A673 (cell line): ENCODE data around the gene BMPR1B. TPM values are rescaled to one million over a fixed set of nuclear protein-coding genes. Genes with fewer than 3 reads are reported as not detected.

Experiments used
- BruUV-seq: library from RNA; stranded (reverse); fragments of 400-500 nt; replicated peaks from 2 replicates; lab custom pipeline; 2021; lab: Mats Ljungman, UMichigan
- CTCF ChIA-PET: fragments of 300-600 bp; sonication (Branson Sonifier 250); formaldehyde crosslinking; loops from one replicate; lab custom pipeline; 2022; ENCODE audit warnings: antibody characterized with exemption; lab: Charles Lee
- POLR2A ChIA-PET: fragments of 300-600 bp; sonication (Branson Sonifier 250); formaldehyde crosslinking; loops from one replicate; lab custom pipeline; 2022; ENCODE audit warnings: antibody characterized with exemption; ENCODE audit not compliant: low non-redundant PET; lab: Charles Lee
- DNase-seq: peaks from one replicate; pipeline ENCODE4 v3.0.0-alpha.2; 2015; ENCODE audit warnings: low spot score
- H3K27ac ChIP-seq: fragments of 200-600 bp; sonication (generic); 2 replicates; pipeline ENCODE4 v1.5.1; 2016; ENCODE audit warnings: mixed run types, low read depth, mild to moderate bottlenecking, mixed read lengths, antibody characterized with exemption, low read length; ENCODE audit not compliant: poor library complexity, severe bottlenecking
- H3K27me3 ChIP-seq: fragments of 200-600 bp; sonication (generic); replicated peaks from 2 replicates; pipeline ENCODE4 v1.6.1; 2017; ENCODE audit warnings: mixed run types, low read depth, mild to moderate bottlenecking, mixed read lengths, antibody characterized with exemption, low read length; ENCODE audit not compliant: insufficient read depth, poor library complexity
- H3K36me3 ChIP-seq: fragments of 200-600 bp; sonication (generic); 2 replicates; pipeline ENCODE4 v1.6.1; 2016; ENCODE audit warnings: mixed run types, mild to moderate bottlenecking, mixed read lengths, antibody characterized with exemption, low read length; ENCODE audit not compliant: insufficient read depth, poor library complexity, severe bottlenecking
- H3K4me1 ChIP-seq: fragments of 200-600 bp; sonication (generic); 2 replicates; pipeline ENCODE4 v1.6.1; 2017; ENCODE audit warnings: mixed run types, mild to moderate bottlenecking, mixed read lengths, antibody characterized with exemption, low read length; ENCODE audit not compliant: insufficient read depth, poor library complexity, severe bottlenecking
- H3K4me3 ChIP-seq: fragments of 200-600 bp; sonication (generic); 2 replicates; pipeline ENCODE4 v1.5.1; 2016; ENCODE audit warnings: low read depth, mixed run types, mild to moderate bottlenecking, mixed read lengths, low read length; ENCODE audit not compliant: poor library complexity, severe bottlenecking
- H3K9me3 ChIP-seq: fragments of 200-600 bp; sonication (generic); 2 replicates; pipeline ENCODE4 v1.6.1; 2016; ENCODE audit warnings: mixed run types, low read depth, mild to moderate bottlenecking, mixed read lengths, antibody characterized with exemption, low read length; ENCODE audit not compliant: poor library complexity, severe bottlenecking
- EZH2 ChIP-seq: fragments of 200-600 bp; sonication (generic); IDR thresholded peaks from 2 replicates; pipeline ENCODE4 v1.6.1; 2017; ENCODE audit warnings: borderline replicate concordance, low read depth, mild to moderate bottlenecking, mixed read lengths, antibody characterized with exemption, low read length; ENCODE audit not compliant: poor library complexity, severe bottlenecking
- intact Hi-C: fragments of 100-400 bp; cut with micrococcal nuclease; formaldehyde crosslinking; loops from one replicate; pipeline ENCODE4 v1.10.0; 2022; ENCODE audit not compliant: unreplicated experiment
- total RNA-seq: library from RNA; stranded (reverse); gene quantifications from 2 replicates; pipeline ENCODE4 v1.2.3, GENCODE V29; 2021
- TF ChIP-seq, protein P1 (sequence below): fragments of 300-800, 200-600 bp; sonication (generic); conservative IDR thresholded peaks from 2 replicates; pipeline ENCODE4 v1.5.1; 2017; ENCODE audit warnings: low read depth, mild to moderate bottlenecking, antibody characterized with exemption, low read length, moderate library complexity, mixed read lengths

Gene BMPR1B
- total RNA-seq, 1 experiment from 2014 or later: 2.2 TPM

- DNase-seq: no peak
- Histone ChIP-seq H3K9me3 (no peaks in the 10 kb centered on the region), H3K4me3 (no peak overlapping the region), H3K27me3 (no peaks in the 10 kb centered on the region), H3K36me3 (no peaks in the 10 kb centered on the region), H3K4me1 (no peaks in the 10 kb centered on the region), H3K27ac (no peak overlapping the region)
- ChIA-PET POLR2A (no interaction called here), CTCF (no interaction called here)
- TF ChIP-seq, protein P1, sequence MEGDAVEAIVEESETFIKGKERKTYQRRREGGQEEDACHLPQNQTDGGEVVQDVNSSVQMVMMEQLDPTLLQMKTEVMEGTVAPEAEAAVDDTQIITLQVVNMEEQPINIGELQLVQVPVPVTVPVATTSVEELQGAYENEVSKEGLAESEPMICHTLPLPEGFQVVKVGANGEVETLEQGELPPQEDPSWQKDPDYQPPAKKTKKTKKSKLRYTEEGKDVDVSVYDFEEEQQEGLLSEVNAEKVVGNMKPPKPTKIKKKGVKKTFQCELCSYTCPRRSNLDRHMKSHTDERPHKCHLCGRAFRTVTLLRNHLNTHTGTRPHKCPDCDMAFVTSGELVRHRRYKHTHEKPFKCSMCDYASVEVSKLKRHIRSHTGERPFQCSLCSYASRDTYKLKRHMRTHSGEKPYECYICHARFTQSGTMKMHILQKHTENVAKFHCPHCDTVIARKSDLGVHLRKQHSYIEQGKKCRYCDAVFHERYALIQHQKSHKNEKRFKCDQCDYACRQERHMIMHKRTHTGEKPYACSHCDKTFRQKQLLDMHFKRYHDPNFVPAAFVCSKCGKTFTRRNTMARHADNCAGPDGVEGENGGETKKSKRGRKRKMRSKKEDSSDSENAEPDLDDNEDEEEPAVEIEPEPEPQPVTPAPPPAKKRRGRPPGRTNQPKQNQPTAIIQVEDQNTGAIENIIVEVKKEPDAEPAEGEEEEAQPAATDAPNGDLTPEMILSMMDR: no peak
- TF ChIP-seq EZH2: no peak
- no TSS peak for BruUV-seq
- intact Hi-C loops: no loop called here
These were observed 41.1 kb downstream of the BMPR1B start for GRCh38 chr4:94798808-94799207.

GRCh38 chr4:94801016-94801415, 43.3 kb downstream of the BMPR1B start:
- H3K4me3 ChIP-seq: no peak overlapping the region
- BruUV-seq: no TSS peak
- CTCF ChIA-PET: no interaction called here
- no peaks in the 10 kb centered on the region for H3K9me3 ChIP-seq
- TF ChIP-seq, protein P1: no peak
- no peak for TF ChIP-seq EZH2
- no peak for DNase-seq
- POLR2A ChIA-PET: no interaction called here
- H3K27me3 ChIP-seq: no peaks in the 10 kb centered on the region
- intact Hi-C loops: no loop called here
- H3K36me3 ChIP-seq: no peaks in the 10 kb centered on the region
- H3K27ac ChIP-seq: no peak overlapping the region
- H3K4me1 ChIP-seq: no peaks in the 10 kb centered on the region

- no peaks in the 10 kb centered on the region for H3K36me3 ChIP-seq
- BruUV-seq: no TSS peak
- H3K4me1 ChIP-seq: no peaks in the 10 kb centered on the region
- TF ChIP-seq EZH2: no peak
- TF ChIP-seq, protein P1: no peak
- no peaks in the 10 kb centered on the region for H3K27me3 ChIP-seq
- H3K4me3 ChIP-seq: no peak overlapping the region
- no peak for DNase-seq
- H3K9me3 ChIP-seq: no peaks in the 10 kb centered on the region
- intact Hi-C loops: no loop called here
- no peak overlapping the region for H3K27ac ChIP-seq
- ChIA-PET POLR2A (interaction anchor here (0.7 kb wide), 1 partner anchor 259 kb away, joined by 3 read pairs; no protein-coding TSS in a partner anchor), CTCF (no interaction called here)
These were observed 44.3 kb downstream of the BMPR1B start for GRCh38 chr4:94802091-94802490.
